Endothelial cell of umbilical vein (primary cell): ENCODE data around the gene ITPKC. TPM values are rescaled to one million over a fixed set of nuclear protein-coding genes. Genes with fewer than 3 reads are reported as not detected.

ENCODE experiments used
- BruUV-seq: library from RNA; stranded (reverse); fragments of 400-500 nt; replicated peaks from 2 replicates; lab custom pipeline; 2021; lab: Mats Ljungman, UMichigan
- CTCF ChIA-PET: fragments of 300-600, 350-600 bp; sonication (Branson Sonifier 250); formaldehyde crosslinking; loops from one replicate; lab custom pipeline; 2021; ENCODE audit warnings: antibody characterized with exemption, inconsistent platforms; lab: Charles Lee
- POLR2A ChIA-PET: fragments of 300-600, 350-600 bp; sonication (Branson Sonifier 250); formaldehyde crosslinking; loops from one replicate; lab custom pipeline; 2021; ENCODE audit warnings: antibody characterized with exemption, inconsistent platforms; lab: Charles Lee
- DNase-seq: peaks from one replicate; pipeline ENCODE4 v3.0.0-alpha.2; 2011; ENCODE audit warnings: low read depth, low spot score
- FAIRE-seq: peaks from 2 replicates; lab custom pipeline; 2011; peaks lifted over from hg19 to GRCh38; lab: Jason Lieb, UNC
- H2AFZ ChIP-seq: 2 replicates; pipeline ENCODE4 v1.6.0; 2012; ENCODE audit warnings: low read depth, low read length, control low read depth, inconsistent platforms
- H3K27ac ChIP-seq: 2 replicates; pipeline ENCODE4 v1.5.1; 2011; ENCODE audit warnings: low read depth, mild to moderate bottlenecking, control low read depth, low read length, moderate library complexity; ENCODE audit not compliant: insufficient read depth
- H3K27me3 ChIP-seq, 2 experiments: 2 replicates each; pipeline versions ENCODE4 v1.6.0 to v1.6.1; 2011; ENCODE audit warnings: low read length in 2 of 2, mixed read lengths in 1 of 2; ENCODE audit not compliant: control insufficient read depth in 2 of 2, insufficient read depth in 2 of 2
- H3K36me3 ChIP-seq, 2 experiments: 2 replicates in 1 of 2; 3 replicates in 1 of 2; pipeline ENCODE4 v1.5.1; 2011; ENCODE audit warnings: low read length in 2 of 2, mild to moderate bottlenecking in 1 of 2, moderate library complexity in 1 of 2; ENCODE audit not compliant: control insufficient read depth in 2 of 2, insufficient read depth in 2 of 2; ENCODE audit errors: extremely low read depth in 1 of 2
- H3K4me1 ChIP-seq: 3 replicates; pipeline ENCODE4 v1.5.1; 2011; ENCODE audit warnings: mild to moderate bottlenecking, low read length; ENCODE audit not compliant: control insufficient read depth, insufficient read depth; ENCODE audit errors: extremely low read depth
- H3K4me2 ChIP-seq: 2 replicates; pipeline ENCODE4 v1.6.1; 2011; ENCODE audit warnings: low read length, control low read depth, mixed read lengths; ENCODE audit not compliant: insufficient read depth
- H3K4me3 ChIP-seq, 3 experiments: fragments of 200-600 bp in 1 of 3; sonication (generic), shearing (Covaris generic) in 1 of 3; replicated peaks in 1 of 3; 2 replicates each; pipeline ENCODE4 v1.5.1; 2011 to 2016; ENCODE audit warnings: control low read depth in 3 of 3, low read length in 3 of 3, mild to moderate bottlenecking in 2 of 3, inconsistent platforms in 1 of 3, low read depth in 1 of 3, moderate library complexity in 1 of 3; ENCODE audit not compliant: insufficient read depth in 1 of 3
- H3K79me2 ChIP-seq: 2 replicates; pipeline ENCODE4 v1.6.0; 2012; ENCODE audit warnings: low read length, inconsistent platforms; ENCODE audit not compliant: control insufficient read depth, insufficient read depth
- H3K9ac ChIP-seq: replicated peaks from 2 replicates; pipeline ENCODE3; 2011; ENCODE audit warnings: low read length, control low read depth; ENCODE audit not compliant: insufficient read depth; ENCODE audit errors: extremely low read depth
- H3K9me1 ChIP-seq: replicated peaks from 3 replicates; pipeline ENCODE4 v1.6.0; 2011; ENCODE audit warnings: mild to moderate bottlenecking, low read length; ENCODE audit not compliant: control insufficient read depth, insufficient read depth; ENCODE audit errors: extremely low read depth
- H3K9me3 ChIP-seq: replicated peaks from 2 replicates; pipeline ENCODE4 v1.5.1; 2012; ENCODE audit warnings: low read length, inconsistent platforms; ENCODE audit not compliant: control insufficient read depth, insufficient read depth
- H4K20me1 ChIP-seq: replicated peaks from 2 replicates; pipeline ENCODE3; 2011; ENCODE audit warnings: mild to moderate bottlenecking, low read length; ENCODE audit not compliant: control insufficient read depth, insufficient read depth; ENCODE audit errors: extremely low read depth
- CTCF ChIP-seq, 2 donors: IDR thresholded peaks; 1 replicate in 1 of 2; 2 replicates in 1 of 2; pipeline ENCODE4 v1.5.1; 2011; ENCODE audit warnings: low read length in 2 of 2, mild to moderate bottlenecking in 2 of 2, moderate library complexity in 2 of 2, control low read depth in 1 of 2, inconsistent platforms in 1 of 2, low read depth in 1 of 2; ENCODE audit not compliant: insufficient read depth in 1 of 2; ENCODE audit errors: extremely low read depth in 1 of 2
- EZH2 ChIP-seq: IDR thresholded peaks from 2 replicates; pipeline ENCODE4 v1.6.1; 2012; ENCODE audit warnings: borderline replicate concordance, low read depth, mild to moderate bottlenecking, moderate library complexity, low read length, inconsistent platforms; ENCODE audit not compliant: severe bottlenecking
- FOS ChIP-seq: IDR thresholded peaks from 2 replicates; pipeline ENCODE4 v1.6.1; 2011; ENCODE audit warnings: mild to moderate bottlenecking, low read length, moderate library complexity, borderline replicate concordance; ENCODE audit not compliant: insufficient read depth
- GATA2 ChIP-seq: IDR thresholded peaks from 2 replicates; pipeline ENCODE4 v1.7.0; 2011; ENCODE audit warnings: low read depth, mild to moderate bottlenecking, moderate library complexity, mixed read lengths, low read length; ENCODE audit not compliant: insufficient read length, insufficient read depth
- JUN ChIP-seq: IDR thresholded peaks from 2 replicates; pipeline ENCODE4 v1.6.1; 2011; ENCODE audit warnings: borderline replicate concordance, low read depth; ENCODE audit not compliant: insufficient read length, insufficient read depth
- MAX ChIP-seq: IDR thresholded peaks from 2 replicates; pipeline ENCODE4 v1.6.1; 2011; ENCODE audit not compliant: insufficient read depth, insufficient read length
- MYC ChIP-seq: IDR thresholded peaks from one replicate; pipeline ENCODE4 v1.6.1; 2011; ENCODE audit warnings: mild to moderate bottlenecking, low read depth, low read length
- POLR2A ChIP-seq: IDR thresholded peaks from 2 replicates; pipeline ENCODE4 v1.6.1; 2012; ENCODE audit warnings: low read depth, mild to moderate bottlenecking, control low read depth, low read length
- POLR2AphosphoS5 ChIP-seq: IDR thresholded peaks from 2 replicates; pipeline ENCODE4 v1.6.1; 2012; ENCODE audit warnings: low read depth, mild to moderate bottlenecking, control low read depth, low read length, moderate library complexity; ENCODE audit not compliant: insufficient read depth
- dilution Hi-C: fragments of 300-500 bp; cut with MboI; formaldehyde crosslinking; loops from one replicate; pipeline ENCODE4 v1.15.0; 2019; ENCODE audit warnings: low sequenced_read_pairs; ENCODE audit not compliant: extremely low pct_ligation_motif_present
- intact Hi-C: fragments of 100-400 bp; cut with micrococcal nuclease; formaldehyde crosslinking; loops from one replicate; pipeline ENCODE4 v1.10.0; 2022
- polyA plus RNA-seq, 4 experiments: library from polyadenylated mRNA; depleted of rRNA in 3 of 4; stranded (reverse) in 3 of 4; unstranded in 1 of 4; fragments of >200 nt; gene quantifications; 2 replicates each; pipeline versions ENCODE4 v1.2.1 to v1.2.3, GENCODE V29; 2011 to 2012; ENCODE audit warnings: missing spikeins in 1 of 4
- total RNA-seq: library from RNA; stranded (reverse); gene quantifications from 2 replicates; pipeline ENCODE4 v1.2.3, GENCODE V29; 2021

ITPKC gene
- total and polyA plus RNA-seq, 2 donors (not counting 3 experiments of a cell fraction or from before 2014, with no cell fraction given), result 7.3 to 16.1 TPM

- Histone ChIP-seq H3K4me2 (no peak overlapping the region), H3K36me3 (peaks cover 2 to 10% of the 10 kb centered on the region in 2 experiments), H2AFZ (no peak overlapping the region), H3K4me3 (no peak overlapping the region), H3K9me1 (no peaks in the 10 kb centered on the region), H3K4me1 (peaks cover 35% of the 10 kb centered on the region), H3K9ac (no peak overlapping the region), H3K27ac (no peak overlapping the region), H4K20me1 (no peaks in the 10 kb centered on the region), H3K79me2 (peaks cover 42% of the 10 kb centered on the region), H3K9me3 (no peaks in the 10 kb centered on the region), H3K27me3 (no peaks in the 10 kb centered on the region)
- DNase-seq, result no peak
- ChIA-PET POLR2A (no interaction called here), CTCF (interaction anchor here (0.9 to 1.1 kb wide), 2 partner anchors 22 to 55 kb away, joined by 3 read pairs; partner anchors contain the start of gene RAB4B)
- intact Hi-C loops, result no loop called here
- TF ChIP-seq FOS (no peak), GATA2 (no peak), JUN (no peak), POLR2A (no peak), MAX (no peak), EZH2 (no peak), POLR2AphosphoS5 (no peak), CTCF (IDR thresholded peaks at IDR 0.05; ENCODE audit: extremely low read depth in 1 of 2, insufficient read depth in 1 of 2, low read depth in 1 of 2, low read length in 2 of 2) (no peak), MYC (no peak)
- BruUV-seq, result no TSS peak
- dilution Hi-C loops, result no loop called here
- no peak for FAIRE-seq
Measured at GRCh38 chr19:40723661-40724254, 6.8 kb downstream of the ITPKC start.
